ENCODE measurements around the gene TMED6.
"Not testable (repeated sequence)": the region's sequence is repeated elsewhere in the genome, so short reads cannot be mapped to it uniquely, and the experiment has no call there.

The TMED6 gene

DNA sequence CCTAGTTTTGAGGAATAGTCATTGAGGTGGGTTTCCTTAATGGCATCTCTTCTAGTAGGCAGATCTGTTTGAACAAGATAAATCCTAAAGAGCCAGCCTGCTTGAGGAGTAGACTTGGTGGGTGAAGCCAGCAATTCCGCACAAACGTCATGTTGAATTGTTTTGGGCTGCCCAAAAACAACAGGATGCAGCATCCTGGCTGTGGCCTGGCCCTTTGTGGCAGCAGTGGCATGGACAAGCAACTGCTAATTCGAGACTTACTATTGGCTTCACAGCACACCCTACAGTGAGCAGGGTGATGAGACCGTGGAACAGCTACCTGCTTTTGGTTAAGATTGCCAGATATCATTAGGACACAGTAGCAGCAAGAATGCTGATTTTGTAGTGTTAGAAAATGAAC, 49.7 kb downstream of the TMED6 start:
- no peak for DNase-seq (ENCODE audit: low read depth)

DNA sequence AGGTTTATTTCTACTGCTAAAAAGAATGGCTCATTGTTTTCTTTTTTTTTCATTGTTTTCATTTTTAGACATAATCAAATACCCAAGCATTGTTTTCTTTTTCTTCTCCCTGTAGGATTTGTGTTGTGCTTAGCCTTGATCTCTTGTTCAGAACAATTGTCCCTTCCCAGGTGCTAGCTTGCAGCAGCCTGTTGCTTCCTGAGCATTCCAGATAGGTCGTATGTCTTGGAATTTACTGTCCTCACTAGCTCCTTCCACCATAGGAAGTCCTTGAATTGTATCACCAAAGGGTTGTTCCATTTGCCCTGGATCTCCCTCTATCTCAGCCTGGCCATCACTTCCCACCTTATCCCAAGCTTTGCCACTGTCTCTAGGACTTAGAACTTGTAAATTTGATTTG, 50.4 kb downstream of the TMED6 start:
- no peak for DNase-seq (ENCODE audit: low read depth)

DNA sequence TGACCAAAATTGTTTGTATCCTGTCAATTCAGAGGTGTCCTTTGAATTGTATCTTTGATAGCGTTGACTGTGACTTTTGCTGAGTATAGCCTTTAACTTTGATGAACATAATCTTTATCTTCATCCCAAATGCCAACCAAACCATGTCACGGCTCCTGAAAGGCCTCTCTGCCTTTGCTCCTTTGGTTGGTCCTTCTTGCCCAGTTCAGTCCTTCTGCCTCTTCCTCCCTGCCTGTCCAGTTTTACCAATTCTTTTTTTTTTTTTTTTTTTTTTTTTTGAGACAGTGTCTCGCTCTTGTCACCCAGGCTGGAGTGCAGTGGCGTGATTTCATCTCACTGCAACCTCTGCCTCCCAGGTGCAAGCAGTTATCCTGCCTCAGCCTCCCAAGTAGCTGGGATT, 53.3 kb downstream of the TMED6 start:
- DNase-seq (ENCODE audit: low read depth): no peak

DNA sequence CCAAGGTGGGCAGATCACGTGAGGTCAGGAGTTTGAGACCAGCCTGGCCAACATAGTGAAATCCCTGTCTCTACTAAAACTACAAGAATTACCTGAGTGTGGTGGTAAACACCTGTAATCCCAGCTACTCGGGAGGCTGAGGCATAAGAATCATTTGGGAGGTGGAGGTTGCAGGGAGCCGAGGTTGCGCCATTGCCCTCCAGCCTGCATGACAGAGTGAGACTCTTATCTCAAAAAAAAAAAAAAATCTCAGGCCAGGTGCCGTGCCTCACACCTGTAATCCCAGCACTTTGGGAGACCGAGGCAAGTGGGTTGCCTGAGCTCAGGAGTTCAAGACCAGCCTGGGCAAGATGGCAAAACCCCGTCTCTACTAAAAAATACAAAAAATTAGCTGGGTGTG, 54.8 kb downstream of the TMED6 start:
- not testable (repeated sequence) for DNase-seq (ENCODE audit: low read depth)

DNA sequence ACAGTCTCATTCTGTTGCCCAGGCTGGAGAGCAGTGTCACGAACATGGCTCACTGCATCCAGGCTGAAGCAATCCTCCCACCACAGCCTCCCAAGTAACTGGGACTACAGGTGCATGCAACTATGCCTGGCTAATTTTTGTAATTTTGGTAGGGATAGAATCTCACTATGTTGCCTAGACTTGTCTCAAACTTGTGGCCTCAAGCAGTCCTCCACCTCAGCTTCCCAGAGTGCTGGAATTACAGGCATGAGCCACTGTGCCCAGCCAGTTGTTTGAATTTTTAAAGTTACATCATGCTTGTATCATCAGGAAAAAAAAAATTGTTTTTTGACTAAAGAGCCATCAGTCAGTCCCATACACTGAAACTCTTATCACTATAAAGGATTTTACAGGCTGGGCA, 57.5 kb downstream of the TMED6 start:
- no peak for DNase-seq (ENCODE audit: low read depth)

DNA sequence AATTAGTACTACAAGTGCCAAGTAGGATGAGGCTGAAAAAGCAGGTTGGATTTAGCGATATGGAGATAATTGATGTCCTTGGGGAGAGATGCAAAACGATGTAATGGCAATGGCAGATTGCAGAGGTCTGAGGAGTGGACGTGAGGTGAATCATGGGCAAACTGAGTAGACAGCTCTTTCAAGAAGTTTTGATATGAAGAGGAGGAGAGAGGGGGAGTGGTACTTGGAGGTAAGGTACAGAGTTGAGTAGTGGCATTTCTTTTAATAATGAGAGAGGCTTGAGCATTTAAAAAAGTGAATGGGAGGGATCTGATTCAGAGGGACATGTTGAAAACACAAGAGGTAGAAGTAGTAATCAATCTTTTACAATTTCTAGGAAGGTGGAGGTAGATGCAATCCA, 58.2 kb downstream of the TMED6 start:
- no peak for DNase-seq (ENCODE audit: low read depth)
